Measurements from ENCODE around the gene FAM153A.
"Not testable (repeated sequence)": the region's sequence is repeated elsewhere in the genome, so short reads cannot be mapped to it uniquely, and the experiment has no call there.

FAM153A gene

DNA sequence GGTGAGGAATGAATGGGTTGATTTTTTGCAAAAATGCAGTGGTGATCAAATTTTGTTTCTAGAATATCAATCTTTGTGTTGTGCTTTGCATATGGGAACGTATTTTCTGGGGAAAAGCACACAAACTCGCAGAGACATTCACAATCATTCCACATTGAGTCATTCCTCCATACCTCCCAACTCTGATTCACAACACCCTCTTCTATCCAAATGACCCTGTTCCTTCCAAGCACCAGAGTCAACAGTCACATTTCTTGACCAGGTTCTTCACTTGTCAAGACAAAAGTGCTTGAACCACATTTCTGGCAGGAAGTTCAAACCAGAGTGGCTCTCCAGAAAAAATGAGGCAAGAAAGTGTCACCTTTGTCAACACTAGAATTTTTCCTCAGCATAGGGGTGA, 35.3 kb downstream of the FAM153A start:
- not testable (repeated sequence) for DNase-seq (ENCODE audit: low read depth in 1 of 2, low spot score in 1 of 2)

DNA sequence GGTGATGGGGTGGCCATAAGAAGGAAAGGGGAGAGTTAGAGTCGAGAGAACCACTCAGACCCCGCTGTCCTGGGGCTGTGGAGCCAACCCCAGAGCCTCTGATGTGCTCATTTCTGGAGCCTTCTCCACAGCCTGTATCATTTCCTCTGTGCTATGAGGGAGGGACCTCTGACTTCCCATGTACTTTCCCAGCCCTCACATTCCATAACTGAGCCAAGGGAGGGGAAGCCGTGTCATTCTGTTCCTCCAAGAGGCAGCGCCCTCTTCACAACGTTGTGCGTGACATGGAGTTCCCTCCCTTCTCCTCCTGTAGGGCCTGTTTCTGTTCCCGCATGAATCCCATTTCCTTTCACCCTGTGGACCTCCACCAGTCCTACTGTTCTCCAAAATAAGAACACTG, 57.8 kb downstream of the FAM153A start:
- not testable (repeated sequence) for DNase-seq (ENCODE audit: low read depth in 1 of 2, low spot score in 1 of 2)

DNA sequence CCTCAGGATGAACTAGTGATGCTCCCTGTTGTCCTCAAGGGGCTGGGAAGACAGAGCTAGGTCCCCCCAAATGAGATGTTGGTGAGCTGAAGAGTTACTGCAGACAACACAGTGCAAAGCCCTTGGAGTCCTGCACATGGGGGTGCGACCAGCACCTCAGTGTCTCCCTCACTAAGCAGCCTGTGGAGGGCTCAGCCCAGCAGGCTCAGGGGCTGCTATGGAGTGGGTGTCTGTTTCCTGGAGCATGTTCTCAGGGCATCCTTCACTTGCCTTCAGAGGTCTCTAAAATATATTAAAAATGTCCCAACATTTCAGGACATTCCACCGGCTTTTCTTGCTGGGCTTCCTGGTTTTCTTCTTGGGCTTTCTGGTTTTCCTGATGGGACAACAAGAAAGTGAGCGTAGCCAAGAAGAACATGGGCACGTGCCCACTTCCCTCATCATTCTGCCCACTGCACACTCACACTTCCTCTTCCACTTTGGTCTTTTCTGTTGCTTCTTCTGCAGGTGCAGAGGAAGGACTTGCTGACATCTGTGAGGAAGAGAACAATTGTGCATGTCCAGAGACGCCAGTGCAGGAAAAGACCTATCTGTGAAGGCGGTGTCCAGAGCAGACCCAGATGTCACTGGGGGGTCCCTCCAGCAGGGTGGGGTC, 58.7 kb downstream of the FAM153A start:
- not testable (repeated sequence) for DNase-seq (ENCODE audit: low read depth in 1 of 2, low spot score in 1 of 2)

DNA sequence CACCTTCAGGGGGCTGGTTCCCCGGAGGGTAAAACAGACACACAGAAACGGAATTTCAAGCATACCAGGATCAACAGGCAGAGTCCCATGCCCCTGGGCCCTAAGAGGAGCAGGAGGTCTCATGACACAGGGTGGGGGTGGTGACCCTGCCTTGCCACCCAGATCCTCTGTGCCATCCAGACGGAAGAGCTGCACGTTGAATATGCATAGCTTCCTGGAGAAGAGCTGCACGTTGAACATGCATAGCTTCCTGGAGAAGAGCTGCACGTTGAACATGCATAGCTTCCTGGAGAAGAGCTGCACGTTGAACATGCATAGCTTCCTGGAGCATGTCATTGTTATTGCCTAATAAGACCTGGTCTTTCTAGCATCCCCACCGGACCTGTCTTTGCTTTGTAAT, 59.9 kb downstream of the FAM153A start:
- not testable (repeated sequence) for DNase-seq (ENCODE audit: low read depth in 1 of 2, low spot score in 1 of 2)

DNA sequence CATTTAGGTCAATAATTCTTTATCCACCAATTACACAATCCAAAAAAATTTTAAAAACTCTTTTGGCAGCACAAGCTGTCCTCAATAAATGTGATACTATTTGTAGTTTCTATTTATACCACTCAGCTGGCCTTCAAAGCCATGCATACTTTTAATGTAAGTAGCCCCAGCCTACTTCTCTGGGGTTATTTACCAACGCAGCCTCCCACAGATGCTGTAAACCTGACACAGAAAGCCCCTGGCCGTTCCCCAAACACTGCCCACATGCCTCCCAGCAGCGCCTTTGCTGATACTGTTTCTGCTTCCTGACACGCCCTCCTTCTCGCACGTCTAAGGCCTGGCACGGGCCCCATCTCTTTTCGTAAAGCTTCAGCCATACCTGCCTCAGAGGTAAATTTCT, 62.7 kb downstream of the FAM153A start:
- not testable (repeated sequence) for DNase-seq (ENCODE audit: low read depth in 1 of 2, low spot score in 1 of 2)

DNA sequence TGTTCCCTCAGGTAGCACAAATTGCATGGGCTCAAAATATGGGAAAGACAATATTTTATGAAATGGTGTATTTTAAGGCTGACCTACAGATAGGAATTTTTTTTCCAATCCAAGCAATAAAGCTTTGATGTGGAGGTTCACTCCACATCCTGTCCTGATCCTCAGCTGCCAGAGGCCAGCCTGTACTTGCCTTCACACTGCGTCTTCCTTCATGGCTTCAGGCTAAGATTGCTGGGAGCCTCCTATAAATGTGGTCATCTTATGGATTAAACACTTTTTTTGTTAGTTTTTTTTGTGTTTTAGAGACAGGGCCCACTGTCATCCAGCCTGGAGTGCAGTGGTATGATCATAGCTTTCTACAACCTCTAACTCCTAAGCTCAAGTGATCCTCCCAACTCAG, 67.3 kb downstream of the FAM153A start:
- DNase-seq (ENCODE audit: low read depth in 1 of 2, low spot score in 1 of 2) = not testable (repeated sequence)

DNA sequence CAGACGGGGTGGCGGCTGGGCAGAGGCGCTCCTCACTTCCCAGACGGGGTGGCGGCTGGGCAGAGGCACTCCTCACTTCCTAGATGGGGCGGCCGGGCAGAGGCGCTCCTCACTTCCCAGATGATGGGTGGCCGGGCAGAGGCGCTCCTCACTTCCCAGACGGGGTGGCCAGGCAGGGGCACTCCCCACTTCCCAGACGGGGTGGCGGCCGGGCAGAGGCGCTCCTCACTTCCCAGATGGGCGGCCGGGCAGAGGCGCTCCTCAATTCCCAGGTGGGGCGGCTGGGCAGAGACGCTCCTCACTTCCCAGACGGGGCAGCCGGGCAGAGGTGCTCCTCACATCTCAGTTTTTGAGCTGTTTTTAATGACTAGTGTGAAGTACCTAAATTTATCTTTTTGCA, 86.6 kb downstream of the FAM153A start:
- not testable (repeated sequence) for DNase-seq (ENCODE audit: low read depth in 1 of 2, low spot score in 1 of 2)

DNA sequence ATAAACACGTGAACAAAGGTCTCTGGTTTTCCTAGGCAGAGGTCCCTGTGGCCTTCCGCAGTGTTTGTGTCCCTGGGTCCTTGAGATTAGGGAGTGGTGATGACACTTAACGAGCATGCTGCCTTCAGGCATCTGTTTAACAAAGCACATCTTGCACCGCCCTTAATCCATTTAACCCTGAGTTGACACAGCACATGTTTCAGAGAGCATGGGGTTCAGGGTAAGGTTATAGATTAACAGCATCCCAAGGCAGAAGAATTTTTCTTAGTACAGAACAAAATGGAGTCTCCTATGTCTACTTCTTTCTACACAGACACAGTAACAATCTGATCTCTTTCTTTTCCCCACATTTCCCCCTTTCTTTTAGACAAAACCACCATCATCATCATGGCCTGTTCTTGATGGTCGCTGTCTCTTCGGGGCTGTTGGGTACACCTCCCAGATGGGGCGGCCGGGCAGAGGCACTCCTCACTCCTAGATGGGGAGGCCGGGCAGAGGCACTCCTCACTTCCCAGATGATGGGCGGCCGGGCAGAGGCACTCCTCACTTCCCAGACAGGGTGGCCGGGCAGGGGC, 87.3 kb downstream of the FAM153A start:
- DNase-seq (ENCODE audit: low read depth in 1 of 2, low spot score in 1 of 2) = not testable (repeated sequence)

DNA sequence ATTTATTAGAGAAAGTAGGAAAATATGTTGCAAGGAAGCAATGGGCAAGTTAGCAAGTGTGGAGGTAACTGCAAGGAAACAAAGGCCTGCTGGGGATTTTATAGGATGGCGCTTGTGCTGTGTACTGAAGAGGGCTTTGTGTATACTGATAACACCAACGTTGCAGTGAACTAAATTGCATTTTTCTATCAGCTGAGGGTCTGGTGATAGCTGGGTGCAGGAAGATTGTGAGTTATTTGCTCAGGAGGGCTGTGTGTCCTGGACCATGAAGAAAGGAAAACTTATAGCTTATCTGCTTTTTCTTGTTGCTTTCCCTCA, 88.2 kb downstream of the FAM153A start:
- DNase-seq (ENCODE audit: low read depth in 1 of 2, low spot score in 1 of 2) = not testable (repeated sequence)

DNA sequence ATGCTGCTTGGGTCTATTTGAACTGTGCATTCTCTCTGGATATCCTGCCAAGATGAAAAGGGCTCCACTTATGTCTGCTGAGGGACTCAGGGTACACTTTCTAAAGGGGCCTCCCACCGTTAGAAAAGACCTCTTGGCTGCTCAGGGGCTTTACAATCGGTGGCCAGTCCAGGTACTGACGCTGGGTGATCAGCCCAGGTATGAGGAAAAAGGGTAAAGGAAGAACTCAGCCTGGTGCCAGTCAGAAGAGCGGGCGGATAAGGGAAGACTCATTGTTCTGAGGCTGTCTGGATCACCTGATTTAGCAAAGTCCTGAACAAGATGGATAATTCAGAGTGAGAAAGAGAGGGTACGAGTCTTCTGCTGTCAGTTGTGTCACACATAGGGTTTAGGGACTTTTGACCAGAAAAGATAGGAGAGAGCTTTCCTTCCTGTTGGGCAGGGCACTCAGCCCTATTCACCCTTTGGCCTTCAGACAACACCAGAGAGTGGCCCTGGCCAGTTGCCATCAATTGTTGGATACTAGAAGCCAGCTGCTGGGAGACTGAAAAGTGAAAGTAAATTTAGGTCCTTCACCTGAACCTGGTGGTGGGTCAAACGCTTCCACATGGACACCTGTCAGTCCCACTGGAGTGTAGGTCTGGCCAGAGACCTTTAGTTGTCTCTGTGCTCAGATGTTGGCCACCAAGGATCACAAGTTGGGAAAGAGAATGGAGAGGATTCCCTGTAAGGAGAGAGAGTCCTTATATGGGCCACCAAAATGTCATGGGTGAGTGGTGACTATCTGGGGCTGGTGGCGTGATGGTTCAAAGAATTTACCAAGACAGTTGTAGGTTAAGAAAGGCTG, 88.8 kb downstream of the FAM153A start:
- DNase-seq (ENCODE audit: low read depth in 1 of 2, low spot score in 1 of 2) = not testable (repeated sequence)

DNA sequence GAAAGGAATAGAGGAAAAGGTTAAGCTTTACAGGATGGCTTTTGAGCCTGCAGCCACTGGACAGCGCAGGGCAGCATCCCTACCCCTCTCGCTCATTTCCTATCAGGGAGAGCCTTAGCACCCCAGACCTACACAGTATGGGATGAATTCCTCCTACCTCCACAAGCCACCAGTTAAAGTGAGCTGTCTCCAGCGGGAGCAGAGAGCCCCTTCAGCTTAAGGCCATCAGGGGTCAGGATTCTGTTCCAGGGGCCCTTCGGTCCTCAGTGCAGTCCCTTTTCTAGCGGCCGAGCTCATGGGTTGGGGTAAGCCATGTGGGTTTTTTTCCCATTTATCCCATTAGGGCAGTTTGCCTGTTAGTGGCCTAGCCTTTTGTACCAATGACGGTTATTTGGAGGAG, 89.7 kb downstream of the FAM153A start:
- not testable (repeated sequence) for DNase-seq (ENCODE audit: low read depth in 1 of 2, low spot score in 1 of 2)

DNA sequence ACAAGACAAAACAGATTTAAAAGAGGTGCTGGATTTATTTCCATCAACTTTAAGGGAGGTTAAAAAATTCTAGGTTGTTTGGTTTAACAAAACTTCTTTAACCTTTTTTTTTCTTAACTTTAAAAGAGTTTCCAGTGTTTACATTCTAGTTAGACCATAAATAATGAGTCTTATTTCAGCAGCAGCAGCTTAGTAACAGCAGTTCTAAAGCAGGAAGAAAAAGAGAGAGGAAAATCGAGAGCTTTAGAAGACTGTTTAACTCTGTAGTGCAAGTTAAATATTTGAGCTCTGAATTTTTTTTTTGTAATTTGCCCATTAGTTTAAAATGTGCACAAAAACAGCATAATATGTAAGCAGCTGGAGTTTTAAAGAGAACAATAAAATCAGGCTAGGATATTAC, 90.2 kb downstream of the FAM153A start:
- DNase-seq (ENCODE audit: low read depth in 1 of 2, low spot score in 1 of 2) = not testable (repeated sequence)

DNA sequence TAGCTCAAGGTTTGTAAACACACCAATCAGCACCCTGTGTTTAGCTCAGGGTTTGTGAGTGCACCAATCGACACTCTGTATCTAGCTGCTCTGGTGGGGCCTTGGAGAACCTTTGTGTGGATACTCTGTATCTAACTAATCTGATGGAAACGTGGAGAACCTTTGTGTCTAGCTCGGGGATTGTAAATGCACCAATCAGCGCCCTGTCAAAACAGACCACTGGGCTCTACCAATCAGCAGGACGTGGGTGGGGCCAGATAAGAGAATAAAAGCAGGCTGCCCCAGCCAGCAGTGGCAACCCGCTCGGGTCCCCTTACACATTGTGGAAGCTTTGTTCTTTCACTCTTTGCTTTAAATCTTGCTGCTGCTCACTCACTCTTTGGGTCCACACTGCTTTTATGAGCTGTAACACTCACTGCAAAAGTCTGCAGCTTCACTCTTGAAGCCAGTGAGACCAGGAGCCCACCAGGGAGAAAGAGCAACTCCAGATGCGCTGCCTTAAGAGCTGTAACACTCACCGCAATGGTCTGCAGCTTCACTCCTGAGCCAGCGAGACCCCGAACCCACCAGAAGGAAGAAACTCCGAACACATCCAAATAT, 93.6 kb downstream of the FAM153A start:
- DNase-seq (ENCODE audit: low read depth in 1 of 2, low spot score in 1 of 2) = not testable (repeated sequence)

DNA sequence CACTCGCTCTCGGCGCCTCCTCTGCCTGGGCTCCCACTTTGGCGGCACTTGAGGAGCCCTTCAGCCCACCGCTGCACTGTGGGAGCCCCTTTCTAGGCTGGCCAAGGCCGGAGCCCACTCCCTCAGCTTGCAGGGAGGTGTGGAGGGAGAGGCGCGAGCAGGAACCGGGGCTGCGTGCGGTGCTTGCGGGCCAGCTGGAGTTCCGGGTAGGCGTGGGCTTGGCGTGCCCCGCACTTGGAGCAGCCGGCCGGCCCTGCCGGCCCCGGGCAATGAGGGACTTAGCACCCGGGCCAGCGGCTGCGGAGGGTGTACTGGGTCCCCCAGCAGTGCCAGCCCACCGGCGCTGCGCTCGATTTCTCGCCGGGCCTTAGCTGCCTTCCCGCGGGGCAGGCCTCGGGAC, 94.6 kb downstream of the FAM153A start:
- not testable (repeated sequence) for DNase-seq (ENCODE audit: low read depth in 1 of 2, low spot score in 1 of 2)

DNA sequence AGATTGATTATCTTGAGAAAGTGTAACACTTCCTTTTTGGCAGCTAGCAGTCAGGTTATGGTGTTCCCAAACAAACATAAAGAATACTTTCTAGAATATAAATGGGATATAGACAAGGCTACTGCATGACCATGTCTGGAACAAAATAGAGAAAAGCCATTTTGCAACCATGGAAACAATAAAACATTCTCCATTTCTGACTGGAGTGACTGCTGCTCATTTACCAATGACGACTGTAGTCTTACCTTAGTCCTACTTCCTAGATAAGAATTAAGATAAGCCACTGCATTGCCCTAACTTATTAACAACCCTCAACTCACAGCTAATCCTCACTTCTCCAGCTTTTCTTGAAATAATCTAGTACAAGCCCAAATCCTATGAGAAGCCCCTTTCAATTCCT, 100.8 kb downstream of the FAM153A start:
- not testable (repeated sequence) for DNase-seq (ENCODE audit: low read depth in 1 of 2, low spot score in 1 of 2)
